HG02798 (cell line): ENCODE results near the gene FGD5.

Source experiments
- ATAC-seq: cut with Tn5 transposase; IDR thresholded peaks from one replicate; pipeline ENCODE4 v1.9.1; 2021; ENCODE audit warnings: mild to moderate bottlenecking; ENCODE audit not compliant: unreplicated experiment, poor library complexity

The FGD5 gene

DNA sequence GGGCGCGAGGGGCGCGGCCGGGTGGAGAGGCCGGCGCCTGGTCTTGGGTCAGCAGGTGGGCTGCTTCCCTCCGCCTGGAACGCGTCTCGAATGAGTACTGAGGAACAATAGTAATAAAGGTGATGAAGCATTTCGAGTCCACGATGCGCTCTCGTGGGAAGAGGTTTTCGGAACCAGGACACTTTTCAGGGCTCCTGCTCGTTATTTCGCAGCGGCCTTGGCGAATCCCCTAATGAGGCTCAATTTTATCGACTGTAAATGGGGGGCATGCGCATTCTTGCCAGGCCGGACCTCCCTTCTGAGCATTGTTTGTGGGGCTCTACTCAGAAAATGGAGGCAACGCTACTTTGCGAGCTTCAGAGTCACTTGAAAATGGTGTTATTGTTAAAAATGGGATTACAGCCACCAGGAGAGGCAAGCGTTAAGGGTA lies 129.9 kb downstream of the FGD5 start:
- no peak for ATAC-seq

DNA sequence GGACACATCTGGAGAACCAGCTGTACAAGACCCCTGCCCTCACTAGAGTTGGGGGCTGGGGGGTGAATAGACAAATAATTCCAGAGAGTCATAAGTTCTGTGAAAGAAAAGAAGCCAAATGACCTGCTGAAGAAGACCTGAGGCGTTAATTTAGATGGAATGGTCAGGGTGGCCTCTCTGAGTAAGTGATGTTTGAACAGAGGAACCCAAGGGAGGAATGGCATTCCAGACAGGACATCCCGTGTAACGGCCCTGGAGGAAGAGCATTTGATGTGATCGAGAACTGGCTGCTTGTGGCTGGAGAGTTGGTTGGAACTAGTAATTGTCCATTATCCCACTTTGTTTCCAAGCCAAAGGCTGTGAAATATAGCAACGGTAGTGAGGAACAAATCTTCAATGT lies 130.4 kb downstream of the FGD5 start:
- no peak for ATAC-seq

DNA sequence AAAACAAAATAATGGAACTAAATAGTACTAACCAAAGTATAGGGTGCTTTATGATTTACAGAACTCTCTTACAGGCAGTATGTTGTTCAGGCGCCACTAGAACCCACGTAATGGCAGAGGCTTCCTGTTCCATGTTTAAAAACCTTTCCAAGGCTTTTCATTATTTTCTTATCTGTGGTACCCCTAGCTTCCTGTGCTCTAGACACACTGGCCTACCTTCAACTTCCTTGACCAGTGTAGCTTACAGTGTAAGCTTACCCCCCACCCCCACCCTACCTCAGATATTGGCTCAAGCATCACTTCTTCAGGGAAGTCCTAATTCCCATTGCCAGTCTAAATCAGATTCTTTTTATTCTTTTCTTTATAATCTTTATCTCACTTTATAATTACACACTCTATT lies 131.5 kb downstream of the FGD5 start:
- ATAC-seq: no peak

DNA sequence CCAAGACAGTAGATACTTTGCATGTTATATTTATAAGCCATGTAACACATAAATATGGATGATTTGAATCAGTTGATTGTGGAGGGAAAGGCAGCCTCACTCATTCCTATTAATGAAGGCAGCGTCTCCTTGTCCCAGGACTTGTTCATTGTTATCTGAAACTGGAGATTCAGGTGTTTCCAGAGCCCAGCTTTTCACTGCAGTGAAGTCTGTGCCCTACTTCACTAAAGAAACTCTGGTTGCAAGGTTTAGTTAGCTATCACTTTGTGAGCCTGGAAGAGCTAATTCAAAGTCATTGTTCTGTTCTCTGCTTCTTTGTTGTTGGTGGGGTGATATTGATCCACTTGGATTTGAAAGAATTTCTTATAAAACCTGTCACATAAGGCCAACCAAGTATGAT lies 138.4 kb downstream of the FGD5 start:
- ATAC-seq: no peak

DNA sequence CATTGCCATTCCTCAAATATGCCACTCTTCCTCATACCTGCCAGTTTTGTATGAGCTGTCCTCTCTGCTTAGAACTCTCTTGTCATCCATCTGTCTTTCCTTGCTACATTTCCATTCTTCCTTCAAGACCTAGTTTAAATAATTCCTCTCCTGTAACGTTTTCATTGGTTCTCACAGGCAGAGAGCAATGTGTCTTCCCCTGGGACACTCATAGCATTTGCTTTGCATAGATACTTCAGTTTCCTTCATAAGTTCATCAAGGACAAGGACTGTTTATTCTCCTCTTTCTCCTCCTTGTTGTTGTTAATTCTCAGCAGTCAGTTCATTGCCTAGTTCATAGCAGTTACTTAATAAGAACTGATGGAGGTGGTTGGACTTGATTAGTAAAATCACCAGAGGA lies 139.2 kb downstream of the FGD5 start:
- ATAC-seq: no peak

DNA sequence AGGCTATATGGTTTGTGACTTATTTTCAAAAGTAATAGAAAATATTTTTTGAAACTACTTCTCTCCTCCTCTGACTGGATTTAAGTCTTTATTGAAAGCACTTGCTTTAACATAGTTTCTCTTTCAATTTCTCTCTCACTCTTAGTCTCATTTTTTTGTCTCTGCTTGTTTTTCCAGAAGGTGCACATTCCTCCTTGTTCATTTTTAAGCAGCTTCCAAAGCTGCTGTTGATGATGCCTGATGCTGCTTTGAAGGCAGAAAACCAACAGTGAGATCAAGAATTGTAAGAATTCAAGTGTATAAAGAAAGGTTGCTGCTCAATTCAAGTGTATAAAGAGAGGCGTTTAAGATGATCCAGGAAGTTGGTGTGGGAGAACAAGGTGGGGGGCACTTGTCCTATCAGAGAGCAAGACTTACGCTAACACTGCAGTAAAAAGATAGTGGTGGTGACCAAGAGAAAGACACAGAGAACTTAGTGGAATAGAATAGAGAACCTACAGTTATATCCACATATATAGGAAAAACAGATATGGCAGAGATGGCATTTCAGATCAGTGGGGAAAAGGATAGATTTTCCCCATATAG lies 140.7 kb downstream of the FGD5 start:
- peak; percentile 40 for ATAC-seq

DNA sequence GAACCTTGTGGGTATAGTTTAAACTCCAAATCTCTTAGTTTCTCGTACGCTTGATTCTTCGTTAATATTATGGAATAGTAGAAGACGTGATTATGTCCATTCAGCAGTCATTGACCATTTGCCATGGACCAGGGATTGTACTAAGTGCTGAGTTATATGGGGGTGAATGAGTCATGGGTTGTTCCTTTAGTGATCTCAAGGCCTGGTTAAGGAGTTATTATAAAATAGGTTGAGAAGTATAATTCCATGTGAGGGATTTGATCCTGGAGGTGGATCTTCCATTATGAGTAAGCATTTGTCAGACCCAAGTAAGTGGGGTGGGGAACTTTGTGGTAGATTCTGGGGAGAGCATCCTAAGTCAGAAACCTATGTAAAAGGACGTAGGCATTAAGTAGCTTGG lies 144.0 kb downstream of the FGD5 start:
- no peak for ATAC-seq

DNA sequence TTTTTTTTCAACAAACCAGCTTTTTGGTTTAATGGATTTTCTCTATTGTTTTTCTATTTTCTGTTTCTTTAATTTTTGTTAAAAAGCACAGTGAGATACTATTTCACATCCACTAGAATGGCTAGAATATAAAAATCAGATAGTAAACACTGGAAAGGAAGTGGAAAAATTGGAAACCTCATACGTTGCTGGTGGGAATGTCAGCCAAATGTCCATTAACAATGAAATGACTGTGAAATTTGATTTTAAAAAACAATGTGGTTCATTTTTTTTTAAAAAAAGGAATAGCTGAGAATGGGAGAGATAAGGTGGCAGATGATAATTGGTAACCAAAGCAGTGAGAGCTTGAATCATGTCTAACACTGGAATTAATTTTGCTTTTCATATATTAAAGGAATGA lies 148.5 kb downstream of the FGD5 start:
- no peak for ATAC-seq

DNA sequence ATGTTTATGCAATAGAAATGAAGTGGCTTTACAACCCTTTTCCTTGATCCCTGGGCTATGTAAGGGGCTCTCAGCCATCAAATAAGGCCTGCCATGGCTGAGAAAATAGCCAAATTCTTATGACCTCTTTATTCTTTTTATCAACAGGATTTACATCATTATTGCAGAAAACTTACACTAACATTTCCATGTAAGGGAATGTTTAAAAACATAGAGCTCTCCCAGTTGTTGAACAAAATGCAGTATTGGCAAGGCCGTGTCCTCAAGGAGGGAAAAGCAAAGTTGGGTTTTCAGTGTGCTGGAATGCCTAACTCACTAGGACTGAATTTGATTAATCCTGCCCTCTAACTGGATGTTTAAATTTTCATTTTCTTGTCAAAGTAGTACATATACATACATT lies 150.9 kb downstream of the FGD5 start:
- no peak for ATAC-seq

DNA sequence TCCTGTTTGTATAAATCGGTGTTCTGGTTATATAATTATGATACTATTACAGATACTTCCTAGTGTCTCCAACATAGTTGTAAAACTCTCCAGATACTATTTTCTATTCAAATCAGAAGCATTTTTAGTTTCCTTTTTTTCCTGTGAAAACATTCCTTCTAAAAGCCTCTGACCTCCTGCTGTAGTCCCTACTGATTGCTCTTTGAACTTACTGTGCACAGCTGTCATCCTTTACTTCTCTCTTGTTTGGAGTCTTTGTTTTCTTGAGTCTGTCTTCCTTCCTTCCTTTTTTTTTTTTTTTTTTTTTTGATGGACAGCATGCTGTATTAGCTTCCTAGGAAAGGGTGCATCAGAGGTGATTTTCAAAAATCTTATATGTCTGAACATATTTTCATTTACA lies 157.6 kb downstream of the FGD5 start:
- ATAC-seq: no peak

DNA sequence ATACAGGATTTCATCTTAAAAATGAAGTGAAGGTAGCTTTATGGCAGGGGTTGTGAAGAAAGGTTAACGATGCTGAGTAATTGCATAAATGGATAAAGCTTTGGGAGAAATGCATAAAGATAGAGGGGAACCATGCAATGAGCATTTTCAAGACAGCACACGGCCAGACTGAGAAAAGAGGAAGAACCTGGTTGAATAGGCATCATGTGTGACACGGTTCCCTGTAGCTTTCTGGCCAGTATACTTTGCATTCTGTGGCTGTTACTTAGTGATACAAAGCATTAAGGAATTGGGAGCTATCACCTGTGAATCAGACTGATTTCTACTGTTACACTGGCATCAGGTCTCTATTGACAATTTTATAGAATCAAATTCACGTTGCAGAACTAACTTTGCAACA lies 161.9 kb downstream of the FGD5 start:
- ATAC-seq: no peak
